GM18873 (cell line): ENCODE data around the gene ARHGAP8.

Experiments used
- ATAC-seq: cut with Tn5 transposase; IDR thresholded peaks from one replicate; pipeline ENCODE4 v1.9.1; 2021; ENCODE audit warnings: mild to moderate bottlenecking, moderate library complexity, moderate number of reproducible peaks; ENCODE audit not compliant: unreplicated experiment, low FRiP score

Gene ARHGAP8

GRCh38 chr22:44752285-44753188 lies at the start of gene ARHGAP8:
Gene ARHGAP8, plus strand, starts transcription at chr22:44752575. Its CDS starts 33,953 bp downstream, at chr22:44786528.
- no peak for ATAC-seq

- ATAC-seq: no peak
Observed at GRCh38 chr22:44703255-44703870, 49.0 kb upstream of the ARHGAP8 start.

GRCh38 chr22:44704159-44705021 lies 48.0 kb upstream of the ARHGAP8 start:
- ATAC-seq: no peak

- ATAC-seq: no peak
Observed at GRCh38 chr22:44705022-44705297, 47.4 kb upstream of the ARHGAP8 start.

GRCh38 chr22:44706488-44706887 lies 45.9 kb upstream of the ARHGAP8 start:
- no peak for ATAC-seq

GRCh38 chr22:44707178-44707577 lies 45.2 kb upstream of the ARHGAP8 start:
- ATAC-seq: no peak

GRCh38 chr22:44707752-44708151 lies 44.6 kb upstream of the ARHGAP8 start:
- no peak for ATAC-seq

GRCh38 chr22:44709881-44710392 lies 42.4 kb upstream of the ARHGAP8 start:
- no peak for ATAC-seq

GRCh38 chr22:44710474-44711240 lies 41.7 kb upstream of the ARHGAP8 start:
- no peak for ATAC-seq

- no peak for ATAC-seq
Observed at GRCh38 chr22:44711241-44711560, 41.2 kb upstream of the ARHGAP8 start.

- no peak for ATAC-seq
Observed at GRCh38 chr22:44711690-44712555, 40.5 kb upstream of the ARHGAP8 start.

- no peak for ATAC-seq
Observed at GRCh38 chr22:44712962-44713361, 39.4 kb upstream of the ARHGAP8 start.

- no peak for ATAC-seq
Observed at GRCh38 chr22:44714703-44715350, 37.5 kb upstream of the ARHGAP8 start.

- ATAC-seq: no peak
Observed at GRCh38 chr22:44718418-44718817, 34.0 kb upstream of the ARHGAP8 start.

- no peak for ATAC-seq
Observed at GRCh38 chr22:44719586-44720368, 32.6 kb upstream of the ARHGAP8 start.

- ATAC-seq: no peak
Observed at GRCh38 chr22:44721213-44721612, 31.2 kb upstream of the ARHGAP8 start.

- no peak for ATAC-seq
Observed at GRCh38 chr22:44722611-44723010, 29.8 kb upstream of the ARHGAP8 start.

GRCh38 chr22:44723801-44724200 lies 28.6 kb upstream of the ARHGAP8 start:
- ATAC-seq: no peak
